Endothelial cell of umbilical vein (primary cell): ENCODE data around the gene NF1. TPM values are rescaled to one million over a fixed set of nuclear protein-coding genes. Genes with fewer than 3 reads are reported as not detected.

Experiments
- BruUV-seq: library from RNA; stranded (reverse); fragments of 400-500 nt; replicated peaks from 2 replicates; lab custom pipeline; 2021; lab: Mats Ljungman, UMichigan
- CTCF ChIA-PET: fragments of 300-600, 350-600 bp; sonication (Branson Sonifier 250); formaldehyde crosslinking; loops from one replicate; lab custom pipeline; 2021; ENCODE audit warnings: antibody characterized with exemption, inconsistent platforms; lab: Charles Lee
- POLR2A ChIA-PET: fragments of 300-600, 350-600 bp; sonication (Branson Sonifier 250); formaldehyde crosslinking; loops from one replicate; lab custom pipeline; 2021; ENCODE audit warnings: antibody characterized with exemption, inconsistent platforms; lab: Charles Lee
- DNase-seq: peaks from one replicate; pipeline ENCODE4 v3.0.0-alpha.2; 2011; ENCODE audit warnings: low read depth, low spot score
- FAIRE-seq: peaks from 2 replicates; lab custom pipeline; 2011; peaks lifted over from hg19 to GRCh38; lab: Jason Lieb, UNC
- H2AFZ ChIP-seq: 2 replicates; pipeline ENCODE4 v1.6.0; 2012; ENCODE audit warnings: low read depth, low read length, control low read depth, inconsistent platforms
- H3K27ac ChIP-seq: 2 replicates; pipeline ENCODE4 v1.5.1; 2011; ENCODE audit warnings: low read depth, mild to moderate bottlenecking, control low read depth, low read length, moderate library complexity; ENCODE audit not compliant: insufficient read depth
- H3K27me3 ChIP-seq, 2 experiments: 2 replicates each; pipeline versions ENCODE4 v1.6.0 to v1.6.1; 2011; ENCODE audit warnings: low read length in 2 of 2, mixed read lengths in 1 of 2; ENCODE audit not compliant: control insufficient read depth in 2 of 2, insufficient read depth in 2 of 2
- H3K36me3 ChIP-seq, 2 experiments: 2 replicates in 1 of 2; 3 replicates in 1 of 2; pipeline ENCODE4 v1.5.1; 2011; ENCODE audit warnings: low read length in 2 of 2, mild to moderate bottlenecking in 1 of 2, moderate library complexity in 1 of 2; ENCODE audit not compliant: control insufficient read depth in 2 of 2, insufficient read depth in 2 of 2; ENCODE audit errors: extremely low read depth in 1 of 2
- H3K4me1 ChIP-seq: 3 replicates; pipeline ENCODE4 v1.5.1; 2011; ENCODE audit warnings: mild to moderate bottlenecking, low read length; ENCODE audit not compliant: control insufficient read depth, insufficient read depth; ENCODE audit errors: extremely low read depth
- H3K4me2 ChIP-seq: 2 replicates; pipeline ENCODE4 v1.6.1; 2011; ENCODE audit warnings: low read length, control low read depth, mixed read lengths; ENCODE audit not compliant: insufficient read depth
- H3K4me3 ChIP-seq, 3 experiments: fragments of 200-600 bp in 1 of 3; sonication (generic), shearing (Covaris generic) in 1 of 3; replicated peaks in 1 of 3; 2 replicates each; pipeline ENCODE4 v1.5.1; 2011 to 2016; ENCODE audit warnings: control low read depth in 3 of 3, low read length in 3 of 3, mild to moderate bottlenecking in 2 of 3, inconsistent platforms in 1 of 3, low read depth in 1 of 3, moderate library complexity in 1 of 3; ENCODE audit not compliant: insufficient read depth in 1 of 3
- H3K79me2 ChIP-seq: 2 replicates; pipeline ENCODE4 v1.6.0; 2012; ENCODE audit warnings: low read length, inconsistent platforms; ENCODE audit not compliant: control insufficient read depth, insufficient read depth
- H3K9ac ChIP-seq: replicated peaks from 2 replicates; pipeline ENCODE3; 2011; ENCODE audit warnings: low read length, control low read depth; ENCODE audit not compliant: insufficient read depth; ENCODE audit errors: extremely low read depth
- H3K9me1 ChIP-seq: replicated peaks from 3 replicates; pipeline ENCODE4 v1.6.0; 2011; ENCODE audit warnings: mild to moderate bottlenecking, low read length; ENCODE audit not compliant: control insufficient read depth, insufficient read depth; ENCODE audit errors: extremely low read depth
- H3K9me3 ChIP-seq: replicated peaks from 2 replicates; pipeline ENCODE4 v1.5.1; 2012; ENCODE audit warnings: low read length, inconsistent platforms; ENCODE audit not compliant: control insufficient read depth, insufficient read depth
- H4K20me1 ChIP-seq: replicated peaks from 2 replicates; pipeline ENCODE3; 2011; ENCODE audit warnings: mild to moderate bottlenecking, low read length; ENCODE audit not compliant: control insufficient read depth, insufficient read depth; ENCODE audit errors: extremely low read depth
- EZH2 ChIP-seq: IDR thresholded peaks from 2 replicates; pipeline ENCODE4 v1.6.1; 2012; ENCODE audit warnings: borderline replicate concordance, low read depth, mild to moderate bottlenecking, moderate library complexity, low read length, inconsistent platforms; ENCODE audit not compliant: severe bottlenecking
- FOS ChIP-seq: IDR thresholded peaks from 2 replicates; pipeline ENCODE4 v1.6.1; 2011; ENCODE audit warnings: mild to moderate bottlenecking, low read length, moderate library complexity, borderline replicate concordance; ENCODE audit not compliant: insufficient read depth
- GATA2 ChIP-seq: IDR thresholded peaks from 2 replicates; pipeline ENCODE4 v1.7.0; 2011; ENCODE audit warnings: low read depth, mild to moderate bottlenecking, moderate library complexity, mixed read lengths, low read length; ENCODE audit not compliant: insufficient read length, insufficient read depth
- JUN ChIP-seq: IDR thresholded peaks from 2 replicates; pipeline ENCODE4 v1.6.1; 2011; ENCODE audit warnings: borderline replicate concordance, low read depth; ENCODE audit not compliant: insufficient read length, insufficient read depth
- MYC ChIP-seq: IDR thresholded peaks from one replicate; pipeline ENCODE4 v1.6.1; 2011; ENCODE audit warnings: mild to moderate bottlenecking, low read depth, low read length
- POLR2A ChIP-seq: IDR thresholded peaks from 2 replicates; pipeline ENCODE4 v1.6.1; 2012; ENCODE audit warnings: low read depth, mild to moderate bottlenecking, control low read depth, low read length
- POLR2AphosphoS5 ChIP-seq: IDR thresholded peaks from 2 replicates; pipeline ENCODE4 v1.6.1; 2012; ENCODE audit warnings: low read depth, mild to moderate bottlenecking, control low read depth, low read length, moderate library complexity; ENCODE audit not compliant: insufficient read depth
- dilution Hi-C: fragments of 300-500 bp; cut with MboI; formaldehyde crosslinking; loops from one replicate; pipeline ENCODE4 v1.15.0; 2019; ENCODE audit warnings: low sequenced_read_pairs; ENCODE audit not compliant: extremely low pct_ligation_motif_present
- intact Hi-C: fragments of 100-400 bp; cut with micrococcal nuclease; formaldehyde crosslinking; loops from one replicate; pipeline ENCODE4 v1.10.0; 2022
- polyA plus RNA-seq, 4 experiments: library from polyadenylated mRNA; depleted of rRNA in 3 of 4; stranded (reverse) in 3 of 4; unstranded in 1 of 4; fragments of >200 nt; gene quantifications; 2 replicates each; pipeline versions ENCODE4 v1.2.1 to v1.2.3, GENCODE V29; 2011 to 2012; ENCODE audit warnings: missing spikeins in 1 of 4
- total RNA-seq: library from RNA; stranded (reverse); gene quantifications from 2 replicates; pipeline ENCODE4 v1.2.3, GENCODE V29; 2021
- TF ChIP-seq, protein P1 (sequence below), 2 donors: IDR thresholded peaks; 1 replicate in 1 of 2; 2 replicates in 1 of 2; pipeline ENCODE4 v1.5.1; 2011; ENCODE audit warnings: low read length in 2 of 2, mild to moderate bottlenecking in 2 of 2, moderate library complexity in 2 of 2, control low read depth in 1 of 2, inconsistent platforms in 1 of 2, low read depth in 1 of 2; ENCODE audit not compliant: insufficient read depth in 1 of 2; ENCODE audit errors: extremely low read depth in 1 of 2
- TF ChIP-seq, protein P2 (sequence below): IDR thresholded peaks from 2 replicates; pipeline ENCODE4 v1.6.1; 2011; ENCODE audit not compliant: insufficient read depth, insufficient read length

The NF1 gene
- total and polyA plus RNA-seq, 2 donors (not counting 3 experiments of a cell fraction or from before 2014, with no cell fraction given): 13.7 to 42.4 TPM

DNA sequence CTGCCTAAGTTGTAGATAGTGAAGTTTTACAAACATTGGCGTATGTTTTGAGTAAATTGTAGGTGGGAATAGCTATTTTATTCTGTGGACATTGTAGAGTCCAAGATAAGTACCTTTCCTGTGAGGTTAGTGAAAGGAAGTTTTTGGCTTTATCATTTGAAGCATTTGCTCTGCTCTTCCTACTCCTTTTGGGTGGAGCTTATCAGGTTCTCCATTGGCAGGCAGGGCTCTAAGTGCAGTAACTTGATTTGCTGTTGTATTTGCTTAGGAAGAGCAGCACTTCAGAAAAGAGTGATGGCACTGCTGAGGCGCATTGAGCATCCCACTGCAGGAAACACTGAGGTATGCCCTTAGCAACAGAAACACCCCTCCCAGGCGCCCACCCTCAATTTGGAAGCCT, 132.2 kb downstream of the NF1 start:
- Histone ChIP-seq H4K20me1 (no peaks in the 10 kb centered on the region), H3K27ac (no peak overlapping the region), H2AFZ (no peak overlapping the region), H3K9me1 (no peaks in the 10 kb centered on the region), H3K9ac (no peak overlapping the region), H3K4me2 (no peak overlapping the region), H3K4me3 (no peak overlapping the region), H3K79me2 (no peaks in the 10 kb centered on the region), H3K9me3 (no peaks in the 10 kb centered on the region), H3K27me3 (no peaks in the 10 kb centered on the region), H3K4me1 (no peaks in the 10 kb centered on the region), H3K36me3 (peaks cover 0 to 4% of the 10 kb centered on the region in 2 experiments)
- no peak for TF ChIP-seq FOS
- no peak for TF ChIP-seq POLR2A
- no peak for TF ChIP-seq GATA2
- TF ChIP-seq, protein P1, sequence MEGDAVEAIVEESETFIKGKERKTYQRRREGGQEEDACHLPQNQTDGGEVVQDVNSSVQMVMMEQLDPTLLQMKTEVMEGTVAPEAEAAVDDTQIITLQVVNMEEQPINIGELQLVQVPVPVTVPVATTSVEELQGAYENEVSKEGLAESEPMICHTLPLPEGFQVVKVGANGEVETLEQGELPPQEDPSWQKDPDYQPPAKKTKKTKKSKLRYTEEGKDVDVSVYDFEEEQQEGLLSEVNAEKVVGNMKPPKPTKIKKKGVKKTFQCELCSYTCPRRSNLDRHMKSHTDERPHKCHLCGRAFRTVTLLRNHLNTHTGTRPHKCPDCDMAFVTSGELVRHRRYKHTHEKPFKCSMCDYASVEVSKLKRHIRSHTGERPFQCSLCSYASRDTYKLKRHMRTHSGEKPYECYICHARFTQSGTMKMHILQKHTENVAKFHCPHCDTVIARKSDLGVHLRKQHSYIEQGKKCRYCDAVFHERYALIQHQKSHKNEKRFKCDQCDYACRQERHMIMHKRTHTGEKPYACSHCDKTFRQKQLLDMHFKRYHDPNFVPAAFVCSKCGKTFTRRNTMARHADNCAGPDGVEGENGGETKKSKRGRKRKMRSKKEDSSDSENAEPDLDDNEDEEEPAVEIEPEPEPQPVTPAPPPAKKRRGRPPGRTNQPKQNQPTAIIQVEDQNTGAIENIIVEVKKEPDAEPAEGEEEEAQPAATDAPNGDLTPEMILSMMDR (IDR thresholded peaks at IDR 0.05; ENCODE audit: extremely low read depth in 1 of 2, insufficient read depth in 1 of 2, low read depth in 1 of 2, low read length in 2 of 2): no peak
- TF ChIP-seq JUN: no peak
- no peak for TF ChIP-seq MYC
- TF ChIP-seq POLR2AphosphoS5: no peak
- TF ChIP-seq, protein P2, sequence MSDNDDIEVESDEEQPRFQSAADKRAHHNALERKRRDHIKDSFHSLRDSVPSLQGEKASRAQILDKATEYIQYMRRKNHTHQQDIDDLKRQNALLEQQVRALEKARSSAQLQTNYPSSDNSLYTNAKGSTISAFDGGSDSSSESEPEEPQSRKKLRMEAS: no peak
- TF ChIP-seq EZH2: no peak
- DNase-seq (no peak), FAIRE-seq (no peak)
- intact Hi-C loops: no loop called here
- dilution Hi-C loops: no loop called here
- ChIA-PET CTCF (interaction anchor here (1.1 to 1.4 kb wide), 2 partner anchors 10 to 27 kb away, joined by 3 to 4 read pairs; no protein-coding TSS in a partner anchor), POLR2A (no interaction called here)
- BruUV-seq: no TSS peak
